Esophagus squamous epithelium (tissue), 4 donors: ENCODE results near the gene CLEC4C.

Source experiments
- CTCF ChIP-seq, 6 experiments: fragments of 450-650 bp in 4 of 6; fragments of 200-600 bp in 2 of 6; sonication (generic) in 2 of 6; IDR thresholded peaks; one replicate each; pipeline ENCODE4 v1.5.1; 2016 to 2019; ENCODE audit warnings: antibody characterized with exemption in 6 of 6, mild to moderate bottlenecking in 4 of 6, moderate library complexity in 4 of 6
- POLR2A ChIP-seq, 4 donors: fragments of 450-650 bp; IDR thresholded peaks; one replicate each; pipeline ENCODE4 v1.6.1; 2017; ENCODE audit warnings: antibody characterized with exemption in 4 of 4, mild to moderate bottlenecking in 4 of 4, moderate library complexity in 3 of 4

- TF ChIP-seq CTCF (IDR thresholded peaks at IDR 0.05) (peak in 1 of 6 experiments; percentile 14), POLR2A (IDR thresholded peaks at IDR 0.05) (no peak)
Measured at GRCh38 chr12:7716381-7716780, 30.8 kb downstream of the CLEC4C start.
